ENCODE data around the gene NMUR1.

NMUR1 gene

GRCh38 chr2:231549446-231550239, 19.4 kb upstream of the NMUR1 start:
- no peak for DNase-seq

GRCh38 chr2:231548752-231549151, 18.5 kb upstream of the NMUR1 start:
- no peak for DNase-seq

- DNase-seq: no peak
These were observed 17.3 kb upstream of the NMUR1 start for GRCh38 chr2:231547315-231548110.

- DNase-seq: no peak
These were observed 15.9 kb upstream of the NMUR1 start for GRCh38 chr2:231546014-231546715.

GRCh38 chr2:231545105-231545902, 15.1 kb upstream of the NMUR1 start:
- DNase-seq: no peak

GRCh38 chr2:231542136-231542535, 11.9 kb upstream of the NMUR1 start:
- no peak for DNase-seq

GRCh38 chr2:231541645-231542044, 11.4 kb upstream of the NMUR1 start:
- no peak for DNase-seq

GRCh38 chr2:231539991-231540390, 9.7 kb upstream of the NMUR1 start:
- no peak for DNase-seq

GRCh38 chr2:231535961-231536360, 5.7 kb upstream of the NMUR1 start:
- no peak for DNase-seq

GRCh38 chr2:231533777-231534125, 3.5 kb upstream of the NMUR1 start:
- DNase-seq: no peak

- DNase-seq: no peak
These were observed 3.0 kb upstream of the NMUR1 start for GRCh38 chr2:231533086-231533776.

GRCh38 chr2:231532756-231533035, 2.5 kb upstream of the NMUR1 start:
- no peak for DNase-seq

- no peak for DNase-seq
These were observed 1.9 kb upstream of the NMUR1 start for GRCh38 chr2:231531883-231532755.

GRCh38 chr2:231531466-231531865, 1.2 kb upstream of the NMUR1 start:
- DNase-seq: no peak

GRCh38 chr2:231528636-231529030, 1.6 kb downstream of the NMUR1 start:
- DNase-seq: no peak

GRCh38 chr2:231527955-231528635, 2.1 kb downstream of the NMUR1 start:
- DNase-seq: no peak

GRCh38 chr2:231527091-231527395, 3.2 kb downstream of the NMUR1 start:
- no peak for DNase-seq

GRCh38 chr2:231526341-231527090, 3.7 kb downstream of the NMUR1 start:
- DNase-seq: no peak

GRCh38 chr2:231525248-231526163, 4.7 kb downstream of the NMUR1 start:
- no peak for DNase-seq

Data from NCI-H1436 (cell line).